Parathyroid adenoma (tissue), 2 donors: Measurements from ENCODE around the gene RASAL1.

ENCODE experiments used
- H2AFZ ChIP-seq: fragments of 300-600 bp; sonication (generic); one replicate; pipeline ENCODE4 v1.7.0; 2017; ENCODE audit warnings: antibody characterized with exemption, mild to moderate bottlenecking
- H3K27ac ChIP-seq: fragments of 300-600 bp; sonication (generic); one replicate; pipeline ENCODE4 v1.7.0; 2017
- H3K27me3 ChIP-seq: fragments of 300-600 bp; sonication (generic); one replicate; pipeline ENCODE4 v1.7.0; 2017; ENCODE audit warnings: low read length; ENCODE audit not compliant: control insufficient read depth, insufficient read depth
- H3K36me3 ChIP-seq: fragments of 300-600 bp; sonication (generic); one replicate; pipeline ENCODE4 v1.7.0; 2017; ENCODE audit warnings: low read length; ENCODE audit not compliant: control insufficient read depth, insufficient read depth
- H3K4me1 ChIP-seq: fragments of 300-600 bp; sonication (generic); one replicate; pipeline ENCODE4 v1.7.0; 2017; ENCODE audit warnings: control low read depth
- H3K4me2 ChIP-seq: fragments of 300-600 bp; sonication (generic); one replicate; pipeline ENCODE4 v1.7.0; 2017; ENCODE audit warnings: low read length
- H3K4me3 ChIP-seq: fragments of 300-600 bp; sonication (generic); one replicate; pipeline ENCODE4 v1.7.0; 2017; ENCODE audit warnings: low read depth, low read length
- H3K79me2 ChIP-seq: fragments of 300-600 bp; sonication (generic); one replicate; pipeline ENCODE4 v1.7.0; 2017; ENCODE audit warnings: control low read depth
- H3K9ac ChIP-seq: fragments of 300-600 bp; sonication (generic); one replicate; pipeline ENCODE4 v1.7.0; 2017; ENCODE audit warnings: mild to moderate bottlenecking
- H3K9me3 ChIP-seq: fragments of 300-600 bp; sonication (generic); one replicate; pipeline ENCODE4 v1.7.0; 2017; ENCODE audit warnings: low read length; ENCODE audit not compliant: control insufficient read depth
- TF ChIP-seq, protein P1 (sequence below): fragments of 300-600 bp; sonication (generic); IDR thresholded peaks from one replicate; pipeline ENCODE4 v1.7.0; 2017; ENCODE audit warnings: antibody characterized with exemption, mild to moderate bottlenecking
- donor health status: primary hyperparathyroidism.

The RASAL1 gene

DNA sequence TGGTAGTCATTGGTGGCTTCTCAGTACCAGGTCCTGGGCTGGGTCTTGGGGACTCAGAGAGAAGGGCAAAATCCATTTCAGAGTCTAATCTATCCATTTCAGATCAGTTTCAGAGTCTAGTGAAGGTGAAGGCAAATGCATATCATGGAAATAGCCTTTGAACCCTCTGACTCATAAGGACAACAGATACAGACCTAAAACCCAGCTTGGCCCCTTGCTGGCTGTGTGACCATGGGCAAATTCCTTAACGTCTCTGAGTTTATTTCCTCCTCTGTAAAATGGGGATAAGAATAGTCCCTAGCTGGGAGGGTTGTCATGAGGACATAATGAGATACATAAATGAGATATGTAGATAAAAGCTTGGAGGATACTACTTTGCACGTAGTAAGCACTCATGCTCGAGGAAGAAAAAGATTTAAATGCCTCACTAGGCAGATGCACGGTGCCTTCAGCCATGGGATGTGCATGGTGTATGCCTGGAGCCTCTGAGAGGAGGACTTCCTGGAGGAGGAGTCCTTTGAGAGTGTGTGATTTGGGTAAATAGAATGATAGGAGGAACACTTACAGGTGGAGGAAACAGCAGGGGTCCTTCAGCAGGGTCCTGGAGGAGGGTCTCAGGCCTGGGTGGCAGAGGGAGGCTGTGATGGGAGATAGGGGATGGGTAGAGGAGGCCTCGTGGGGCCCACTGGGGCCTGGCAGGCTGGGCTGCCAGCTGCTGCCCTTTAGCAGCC is 71.0 kb downstream of the RASAL1 start:
- H3K4me2 ChIP-seq = no peak overlapping the region
- H3K4me1 ChIP-seq = no peaks in the 10 kb centered on the region
- no peaks in the 10 kb centered on the region for H3K9me3 ChIP-seq
- no peaks in the 10 kb centered on the region for H3K79me2 ChIP-seq
- no peak overlapping the region for H3K9ac ChIP-seq
- H3K36me3 ChIP-seq = no peaks in the 10 kb centered on the region
- no peak overlapping the region for H2AFZ ChIP-seq
- H3K4me3 ChIP-seq = no peak overlapping the region
- TF ChIP-seq, protein P1, sequence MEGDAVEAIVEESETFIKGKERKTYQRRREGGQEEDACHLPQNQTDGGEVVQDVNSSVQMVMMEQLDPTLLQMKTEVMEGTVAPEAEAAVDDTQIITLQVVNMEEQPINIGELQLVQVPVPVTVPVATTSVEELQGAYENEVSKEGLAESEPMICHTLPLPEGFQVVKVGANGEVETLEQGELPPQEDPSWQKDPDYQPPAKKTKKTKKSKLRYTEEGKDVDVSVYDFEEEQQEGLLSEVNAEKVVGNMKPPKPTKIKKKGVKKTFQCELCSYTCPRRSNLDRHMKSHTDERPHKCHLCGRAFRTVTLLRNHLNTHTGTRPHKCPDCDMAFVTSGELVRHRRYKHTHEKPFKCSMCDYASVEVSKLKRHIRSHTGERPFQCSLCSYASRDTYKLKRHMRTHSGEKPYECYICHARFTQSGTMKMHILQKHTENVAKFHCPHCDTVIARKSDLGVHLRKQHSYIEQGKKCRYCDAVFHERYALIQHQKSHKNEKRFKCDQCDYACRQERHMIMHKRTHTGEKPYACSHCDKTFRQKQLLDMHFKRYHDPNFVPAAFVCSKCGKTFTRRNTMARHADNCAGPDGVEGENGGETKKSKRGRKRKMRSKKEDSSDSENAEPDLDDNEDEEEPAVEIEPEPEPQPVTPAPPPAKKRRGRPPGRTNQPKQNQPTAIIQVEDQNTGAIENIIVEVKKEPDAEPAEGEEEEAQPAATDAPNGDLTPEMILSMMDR = no peak
- no peaks in the 10 kb centered on the region for H3K27me3 ChIP-seq
- H3K27ac ChIP-seq = no peak overlapping the region

DNA sequence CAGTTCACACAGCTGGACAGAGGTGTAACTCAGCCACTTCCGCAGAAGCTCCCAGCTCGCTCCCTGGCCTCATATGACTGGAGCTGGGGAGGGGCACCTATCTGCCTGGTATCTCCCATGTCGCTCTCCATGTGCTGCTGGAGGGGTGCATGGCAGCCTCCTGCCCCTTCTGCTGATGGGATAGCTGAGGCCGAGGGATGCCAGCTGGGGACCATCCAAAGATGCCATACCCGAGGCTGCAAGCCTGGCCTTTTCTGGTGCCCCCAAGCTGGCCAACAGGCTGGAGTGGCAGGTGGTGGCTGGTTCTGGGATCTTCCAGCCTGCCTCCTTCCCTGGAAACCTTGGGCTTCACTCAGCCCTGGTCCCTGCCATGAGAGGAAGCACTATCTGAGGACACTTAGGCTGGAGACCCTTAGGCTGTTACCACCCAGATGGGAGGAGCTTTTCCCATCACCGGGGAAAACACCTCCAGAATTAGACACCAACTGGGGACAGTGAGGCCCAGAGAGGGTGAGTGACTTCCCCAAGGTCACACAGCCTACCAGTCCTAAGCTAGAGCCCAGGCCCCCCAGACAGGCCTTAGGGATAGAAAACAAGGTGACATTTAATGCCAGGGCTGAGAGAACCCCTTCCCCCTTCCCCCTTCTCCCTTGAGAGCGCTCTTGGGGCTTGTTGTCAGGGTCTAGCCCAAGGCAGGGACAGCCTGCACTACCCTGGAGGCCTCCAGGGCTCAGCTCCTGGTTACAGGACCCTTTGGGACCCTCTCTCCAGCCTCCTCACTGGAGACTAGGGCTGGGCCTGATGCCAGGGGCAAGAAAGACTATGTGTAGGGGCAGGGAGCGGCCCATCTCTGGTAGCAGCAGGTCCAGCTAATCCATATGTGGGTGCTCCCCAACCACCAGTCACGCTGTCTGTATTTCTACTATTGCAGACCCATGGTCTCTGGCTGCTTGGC is 71.9 kb downstream of the RASAL1 start:
- no peak overlapping the region for H3K27ac ChIP-seq
- H3K4me1 ChIP-seq = no peaks in the 10 kb centered on the region
- H3K9me3 ChIP-seq = no peaks in the 10 kb centered on the region
- no peaks in the 10 kb centered on the region for H3K36me3 ChIP-seq
- TF ChIP-seq, protein P1 = no peak
- no peaks in the 10 kb centered on the region for H3K79me2 ChIP-seq
- no peak overlapping the region for H3K4me3 ChIP-seq
- H3K9ac ChIP-seq = no peak overlapping the region
- H3K4me2 ChIP-seq = no peak overlapping the region
- no peaks in the 10 kb centered on the region for H3K27me3 ChIP-seq
- H2AFZ ChIP-seq = no peak overlapping the region

DNA sequence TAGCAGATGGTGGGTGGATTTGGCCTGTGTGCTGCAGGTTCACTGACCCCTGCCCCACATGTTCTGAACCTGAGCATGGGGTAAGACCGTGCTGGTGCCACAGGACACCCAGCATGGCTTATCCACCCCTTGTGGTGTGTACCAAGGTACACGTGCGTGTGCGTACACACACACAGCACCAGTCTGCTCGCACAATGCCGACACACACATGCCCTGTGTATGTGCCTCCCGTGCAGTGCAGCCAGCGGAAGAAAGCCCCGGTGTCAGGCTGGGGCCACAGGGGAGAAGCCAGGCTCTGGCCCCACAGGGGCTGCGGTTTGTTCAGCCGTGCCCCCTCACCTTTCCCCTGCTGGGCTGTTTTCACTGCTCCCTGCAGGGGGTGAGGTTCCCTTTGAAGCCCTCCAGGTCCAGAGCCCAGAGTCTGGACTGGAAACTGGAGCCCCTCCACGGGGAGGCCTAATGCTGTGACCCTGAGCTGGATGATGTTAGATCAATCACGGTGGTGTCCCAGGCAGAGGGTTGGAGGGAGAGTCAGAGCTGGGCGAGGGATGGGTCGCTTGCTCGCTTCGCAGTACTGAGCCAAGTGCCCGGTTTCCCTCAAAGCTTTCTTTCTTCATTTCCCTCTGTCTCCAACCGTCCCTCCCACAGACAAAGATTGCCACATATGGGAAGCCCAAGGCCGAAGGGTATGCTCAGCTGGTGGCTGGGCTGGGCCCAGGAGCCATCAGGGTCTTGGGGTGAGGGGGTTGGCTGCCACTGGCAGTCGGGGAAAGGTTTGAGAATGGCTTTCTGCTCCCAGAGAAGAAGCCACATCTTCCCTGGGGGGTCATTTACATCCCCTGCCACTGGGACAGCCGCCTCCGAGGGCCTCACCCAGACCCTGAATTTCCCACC is 72.8 kb downstream of the RASAL1 start:
- Histone ChIP-seq H3K79me2 (no peaks in the 10 kb centered on the region), H3K9ac (no peak overlapping the region), H3K27me3 (no peaks in the 10 kb centered on the region)

GRCh38 chr12:113061061-113061694 is 74.4 kb downstream of the RASAL1 start:
- Histone ChIP-seq H3K27me3 (no peaks in the 10 kb centered on the region), H3K9me3 (no peaks in the 10 kb centered on the region), H3K4me1 (no peaks in the 10 kb centered on the region), H3K36me3 (no peaks in the 10 kb centered on the region), H3K27ac (no peak overlapping the region), H3K4me3 (no peak overlapping the region), H3K9ac (no peak overlapping the region), H3K79me2 (no peaks in the 10 kb centered on the region), H3K4me2 (no peak overlapping the region), H2AFZ (no peak overlapping the region)
- TF ChIP-seq, protein P1 = no peak

More for the DNA sequence above, 72.8 kb downstream of the RASAL1 start:
- H3K27ac ChIP-seq = no peak overlapping the region
- TF ChIP-seq, protein P1 = no peak
- no peaks in the 10 kb centered on the region for H3K9me3 ChIP-seq
- no peak overlapping the region for H3K4me3 ChIP-seq
- no peak overlapping the region for H3K4me2 ChIP-seq
- no peak overlapping the region for H2AFZ ChIP-seq
- H3K4me1 ChIP-seq = no peaks in the 10 kb centered on the region
- H3K36me3 ChIP-seq = no peaks in the 10 kb centered on the region
